IPS-20b (cell line): ENCODE results near the gene NTN1.

Source experiments
- H3K27ac ChIP-seq: one replicate; pipeline ENCODE4 v1.5.1; 2013; ENCODE audit warnings: low read length
- H3K27me3 ChIP-seq: 2 replicates; pipeline ENCODE4 v1.6.1; 2013; ENCODE audit warnings: mild to moderate bottlenecking, low read length, inconsistent platforms; ENCODE audit not compliant: insufficient read depth
- H3K36me3 ChIP-seq: 2 replicates; pipeline ENCODE4 v1.6.1; 2013; ENCODE audit warnings: low read depth, mild to moderate bottlenecking, inconsistent platforms, low read length, moderate library complexity; ENCODE audit not compliant: insufficient read depth
- H3K4me1 ChIP-seq: 2 replicates; pipeline ENCODE4 v1.6.1; 2013; ENCODE audit warnings: mild to moderate bottlenecking, control low read depth, inconsistent platforms, low read length, moderate library complexity; ENCODE audit not compliant: insufficient read depth
- H3K4me3 ChIP-seq: 2 replicates; pipeline ENCODE4 v1.5.1; 2013; ENCODE audit warnings: mild to moderate bottlenecking, low read length, inconsistent platforms
- H3K9ac ChIP-seq: 2 replicates; pipeline ENCODE4 v1.6.1; 2013; ENCODE audit warnings: low read depth, mild to moderate bottlenecking, inconsistent platforms, low read length, moderate library complexity
- H3K9me3 ChIP-seq: 2 replicates; pipeline ENCODE4 v1.6.1; 2013; ENCODE audit warnings: mild to moderate bottlenecking, low read depth, low read length, inconsistent platforms; ENCODE audit not compliant: insufficient read depth

Gene NTN1

GRCh38 chr17:9175700-9176467 lies 154.6 kb downstream of the NTN1 start:
- Histone ChIP-seq H3K27me3 (no peaks in the 10 kb centered on the region), H3K9me3 (no peaks in the 10 kb centered on the region), H3K27ac (no peak overlapping the region), H3K4me1 (peaks cover 7% of the 10 kb centered on the region; the same call in 1 of the 2 replicates), H3K9ac (no peak overlapping the region), H3K4me3 (no peak overlapping the region), H3K36me3 (no peaks in the 10 kb centered on the region)

DNA sequence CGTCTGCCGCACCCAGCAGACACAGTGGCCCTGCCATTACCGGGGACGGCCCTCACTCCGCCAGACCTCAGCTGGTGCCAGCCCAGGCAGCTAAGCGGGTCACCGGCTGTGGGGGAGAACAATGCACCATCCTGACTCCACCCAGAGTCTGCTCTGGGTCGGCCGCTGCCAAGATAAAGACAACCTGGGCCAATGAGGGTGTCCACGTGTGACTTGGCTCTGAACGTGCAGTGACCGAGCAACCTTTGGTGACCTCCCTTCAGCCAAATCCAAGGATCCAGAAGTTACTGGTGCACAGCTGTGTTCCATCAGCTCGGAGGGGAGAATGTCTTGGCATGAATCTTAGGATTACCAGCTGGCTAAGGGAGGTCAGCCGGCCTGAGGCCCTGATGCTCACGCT lies 155.9 kb downstream of the NTN1 start:
- no peaks in the 10 kb centered on the region for H3K27me3 ChIP-seq
- H3K4me1 ChIP-seq, result no peaks in the 10 kb centered on the region
- H3K9ac ChIP-seq, result no peak overlapping the region
- no peaks in the 10 kb centered on the region for H3K9me3 ChIP-seq
- H3K27ac ChIP-seq, result no peak overlapping the region
- no peak overlapping the region for H3K4me3 ChIP-seq
- no peaks in the 10 kb centered on the region for H3K36me3 ChIP-seq

- H3K27me3 ChIP-seq, result no peaks in the 10 kb centered on the region
- no peak overlapping the region for H3K27ac ChIP-seq
These were observed 157.0 kb downstream of the NTN1 start for GRCh38 chr17:9178319-9178718.

DNA sequence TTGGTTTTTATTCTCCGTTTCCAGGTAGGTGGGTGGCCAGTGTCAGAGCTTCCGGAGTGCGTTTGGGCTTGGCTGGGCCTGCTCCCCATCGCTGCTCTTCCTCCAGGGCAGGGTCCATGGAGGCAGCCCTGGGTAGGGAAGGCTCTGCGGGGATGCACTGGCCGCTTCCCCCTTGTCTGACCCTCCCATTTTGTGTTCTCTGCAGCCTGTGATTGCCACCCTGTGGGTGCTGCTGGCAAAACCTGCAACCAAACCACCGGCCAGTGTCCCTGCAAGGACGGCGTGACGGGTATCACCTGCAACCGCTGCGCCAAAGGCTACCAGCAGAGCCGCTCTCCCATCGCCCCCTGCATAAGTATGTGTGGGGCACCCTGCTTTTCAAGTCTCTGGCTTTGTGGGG lies 158.3 kb downstream of the NTN1 start:
- Histone ChIP-seq H3K9me3 (no peaks in the 10 kb centered on the region), H3K4me3 (no peak overlapping the region), H3K27me3 (peaks cover 4% of the 10 kb centered on the region; the same call in 1 of the 2 replicates), H3K9ac (no peak overlapping the region), H3K36me3 (no peaks in the 10 kb centered on the region), H3K4me1 (no peaks in the 10 kb centered on the region), H3K27ac (no peak overlapping the region)

More at GRCh38 chr17:9178319-9178718, 157.0 kb downstream of the NTN1 start:
- H3K9me3 ChIP-seq, result no peaks in the 10 kb centered on the region
- H3K9ac ChIP-seq, result no peak overlapping the region
- no peaks in the 10 kb centered on the region for H3K36me3 ChIP-seq
- H3K4me1 ChIP-seq, result no peaks in the 10 kb centered on the region
- no peak overlapping the region for H3K4me3 ChIP-seq

DNA sequence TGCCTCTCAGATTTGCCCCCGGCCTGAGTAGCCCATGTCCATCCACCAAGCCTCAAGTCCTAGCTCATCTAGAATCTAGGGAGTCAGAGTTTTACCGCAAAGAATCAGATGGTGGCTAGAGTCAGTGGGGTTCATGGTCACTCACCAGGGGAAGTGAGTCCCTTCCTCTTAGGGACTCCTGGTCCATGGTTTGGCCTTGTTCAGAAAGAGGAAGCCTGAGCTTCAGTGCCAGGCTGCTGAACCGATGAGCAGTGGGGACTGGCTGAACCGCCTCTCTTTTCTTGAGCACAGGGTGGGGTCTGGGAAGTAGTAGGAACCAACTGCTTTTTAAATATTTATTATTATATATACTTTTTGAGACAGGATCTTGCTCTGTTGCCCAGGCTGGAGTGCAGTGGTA lies 160.3 kb downstream of the NTN1 start:
- H3K27me3 ChIP-seq, result peaks cover 4% of the 10 kb centered on the region; the same call in 1 of the 2 replicates
- H3K9me3 ChIP-seq, result no peaks in the 10 kb centered on the region
- H3K4me3 ChIP-seq, result no peak overlapping the region
- H3K4me1 ChIP-seq, result no peaks in the 10 kb centered on the region
- H3K36me3 ChIP-seq, result no peaks in the 10 kb centered on the region
- H3K9ac ChIP-seq, result no peak overlapping the region
- no peak overlapping the region for H3K27ac ChIP-seq

DNA sequence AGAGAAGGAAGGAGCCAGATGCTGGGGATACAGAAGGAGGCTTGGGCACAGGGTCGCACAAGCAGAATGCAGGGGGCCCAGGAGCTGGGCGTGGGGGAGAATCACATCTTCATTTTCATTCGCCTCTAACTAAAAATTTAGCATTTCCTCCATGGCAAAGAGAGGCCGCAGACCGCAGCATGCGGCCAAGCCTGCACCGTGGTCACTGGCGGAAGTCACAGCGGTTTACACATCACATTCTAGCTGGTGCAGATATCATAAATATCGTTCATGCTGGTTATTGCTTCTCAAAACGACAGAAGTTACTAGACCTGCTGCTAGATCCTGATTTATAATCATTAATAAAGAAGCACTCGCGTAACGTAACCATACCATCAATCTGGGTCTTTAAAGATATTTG lies 162.0 kb downstream of the NTN1 start:
- H3K27me3 ChIP-seq, result peaks cover 4% of the 10 kb centered on the region; the same call in 1 of the 2 replicates
- H3K9ac ChIP-seq, result no peak overlapping the region
- no peaks in the 10 kb centered on the region for H3K36me3 ChIP-seq
- H3K9me3 ChIP-seq, result no peaks in the 10 kb centered on the region
- no peaks in the 10 kb centered on the region for H3K4me1 ChIP-seq
- no peak overlapping the region for H3K27ac ChIP-seq
- H3K4me3 ChIP-seq, result no peak overlapping the region

GRCh38 chr17:9185142-9185541 lies 163.8 kb downstream of the NTN1 start:
- Histone ChIP-seq H3K9me3 (no peaks in the 10 kb centered on the region), H3K36me3 (no peaks in the 10 kb centered on the region), H3K27ac (no peak overlapping the region), H3K4me1 (no peaks in the 10 kb centered on the region), H3K9ac (no peak overlapping the region), H3K27me3 (peaks cover 4% of the 10 kb centered on the region; the same call in 1 of the 2 replicates), H3K4me3 (no peak overlapping the region)

- Histone ChIP-seq H3K27me3 (peaks cover 4% of the 10 kb centered on the region; the same call in 1 of the 2 replicates), H3K36me3 (no peaks in the 10 kb centered on the region), H3K4me3 (no peak overlapping the region), H3K27ac (no peak overlapping the region), H3K9me3 (no peaks in the 10 kb centered on the region), H3K9ac (no peak overlapping the region), H3K4me1 (no peaks in the 10 kb centered on the region)
These were observed 164.5 kb downstream of the NTN1 start for GRCh38 chr17:9185688-9186284.

GRCh38 chr17:9187828-9188227 lies 166.5 kb downstream of the NTN1 start:
- Histone ChIP-seq H3K9ac (no peak overlapping the region), H3K27ac (no peak overlapping the region), H3K4me1 (no peaks in the 10 kb centered on the region), H3K4me3 (no peak overlapping the region), H3K36me3 (no peaks in the 10 kb centered on the region), H3K27me3 (peaks cover 4% of the 10 kb centered on the region; the same call in 1 of the 2 replicates), H3K9me3 (no peaks in the 10 kb centered on the region)

GRCh38 chr17:9188367-9188766 lies 167.1 kb downstream of the NTN1 start:
- H3K9me3 ChIP-seq, result no peaks in the 10 kb centered on the region
- no peak overlapping the region for H3K4me3 ChIP-seq
- H3K27ac ChIP-seq, result no peak overlapping the region
- H3K27me3 ChIP-seq, result peaks cover 4% of the 10 kb centered on the region; the same call in 1 of the 2 replicates
- no peak overlapping the region for H3K9ac ChIP-seq
- H3K4me1 ChIP-seq, result no peaks in the 10 kb centered on the region
- H3K36me3 ChIP-seq, result no peaks in the 10 kb centered on the region

- Histone ChIP-seq H3K27ac (no peak overlapping the region), H3K27me3 (no peaks in the 10 kb centered on the region), H3K9me3 (no peaks in the 10 kb centered on the region), H3K4me1 (no peaks in the 10 kb centered on the region), H3K36me3 (no peaks in the 10 kb centered on the region), H3K9ac (no peak overlapping the region), H3K4me3 (no peak overlapping the region)
These were observed 168.6 kb downstream of the NTN1 start for GRCh38 chr17:9189870-9190269.

DNA sequence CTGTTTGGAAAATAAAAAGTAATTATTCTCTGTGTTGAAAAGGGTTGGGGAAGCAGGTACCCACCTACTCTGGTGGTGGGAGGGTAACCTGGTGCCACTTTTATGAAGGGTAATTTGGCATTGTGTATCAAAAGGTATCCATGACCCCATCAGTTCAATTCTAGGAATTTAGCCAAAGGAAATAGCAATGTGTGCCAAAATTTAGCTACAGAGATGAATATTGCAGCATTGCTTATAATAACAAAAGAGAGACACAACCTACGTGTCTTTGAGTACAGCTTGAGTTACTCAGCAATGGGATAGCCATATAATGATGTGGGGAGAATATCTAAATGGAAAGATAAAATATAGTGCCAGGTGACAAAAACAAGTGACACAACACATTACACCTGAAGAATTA lies 170.7 kb downstream of the NTN1 start:
- Histone ChIP-seq H3K36me3 (no peaks in the 10 kb centered on the region), H3K27ac (no peak overlapping the region), H3K9me3 (no peaks in the 10 kb centered on the region), H3K4me1 (peaks cover 11% of the 10 kb centered on the region), H3K27me3 (no peaks in the 10 kb centered on the region), H3K4me3 (no peak overlapping the region), H3K9ac (no peak overlapping the region)
